Kidney capillary endothelial cell (primary cell): ENCODE measurements around the gene CDK12.
"Not testable (repeated sequence)": the region's sequence is repeated elsewhere in the genome, so short reads cannot be mapped to it uniquely, and the experiment has no call there.

ENCODE experiments used
- DNase-seq: peaks from one replicate; pipeline ENCODE4 v3.0.0-alpha.2; 2018; ENCODE audit warnings: low spot score

Gene CDK12

GRCh38 chr17:39507511-39507910, 46.2 kb downstream of the CDK12 start:
- no peak for DNase-seq

GRCh38 chr17:39508987-39509386, 47.7 kb downstream of the CDK12 start:
- no peak for DNase-seq

- no peak for DNase-seq
Observed at GRCh38 chr17:39513309-39513708, 52.0 kb downstream of the CDK12 start.

- DNase-seq: no peak
Observed at GRCh38 chr17:39513915-39514314, 52.6 kb downstream of the CDK12 start.

GRCh38 chr17:39517224-39517623, 55.9 kb downstream of the CDK12 start:
- DNase-seq: peak; percentile 56

- DNase-seq: no peak
Observed at GRCh38 chr17:39525801-39526506, 64.7 kb downstream of the CDK12 start.

- no peak for DNase-seq
Observed at GRCh38 chr17:39527220-39527813, 66.0 kb downstream of the CDK12 start.

- no peak for DNase-seq
Observed at GRCh38 chr17:39529455-39529854, 68.2 kb downstream of the CDK12 start.

- DNase-seq: no peak
Observed at GRCh38 chr17:39530513-39530912, 69.2 kb downstream of the CDK12 start.

GRCh38 chr17:39531252-39531651, 70.0 kb downstream of the CDK12 start:
- DNase-seq: no peak

- DNase-seq: no peak
Observed at GRCh38 chr17:39533891-39534290, 72.6 kb downstream of the CDK12 start.

GRCh38 chr17:39534768-39535405, 73.6 kb downstream of the CDK12 start:
- no peak for DNase-seq

- DNase-seq: no peak
Observed at GRCh38 chr17:39536468-39536867, 75.2 kb downstream of the CDK12 start.

- DNase-seq: not testable (repeated sequence)
Observed at GRCh38 chr17:39537364-39537763, 76.1 kb downstream of the CDK12 start.

GRCh38 chr17:39538866-39539265, 77.6 kb downstream of the CDK12 start:
- DNase-seq: no peak

GRCh38 chr17:39540611-39541010, 79.3 kb downstream of the CDK12 start:
- no peak for DNase-seq

GRCh38 chr17:39541652-39542051, 80.4 kb downstream of the CDK12 start:
- no peak for DNase-seq

GRCh38 chr17:39543176-39543575, 81.9 kb downstream of the CDK12 start:
- DNase-seq: no peak

- DNase-seq: no peak
Observed at GRCh38 chr17:39543664-39544063, 82.4 kb downstream of the CDK12 start.

GRCh38 chr17:39544361-39544760, 83.1 kb downstream of the CDK12 start:
- not testable (repeated sequence) for DNase-seq

- DNase-seq: peak; percentile 38
Observed at GRCh38 chr17:39547713-39548478, 86.6 kb downstream of the CDK12 start.

- no peak for DNase-seq
Observed at GRCh38 chr17:39548494-39549225, 87.4 kb downstream of the CDK12 start.
